ENCODE results near the gene OPTC.

The OPTC gene

GRCh38 chr1:203527013-203527412, 33.1 kb downstream of the OPTC start:
- no peak for TF ChIP-seq CTCF (conservative IDR thresholded peaks at IDR 0.05)
- H3K27ac ChIP-seq: no peak overlapping the region

DNA sequence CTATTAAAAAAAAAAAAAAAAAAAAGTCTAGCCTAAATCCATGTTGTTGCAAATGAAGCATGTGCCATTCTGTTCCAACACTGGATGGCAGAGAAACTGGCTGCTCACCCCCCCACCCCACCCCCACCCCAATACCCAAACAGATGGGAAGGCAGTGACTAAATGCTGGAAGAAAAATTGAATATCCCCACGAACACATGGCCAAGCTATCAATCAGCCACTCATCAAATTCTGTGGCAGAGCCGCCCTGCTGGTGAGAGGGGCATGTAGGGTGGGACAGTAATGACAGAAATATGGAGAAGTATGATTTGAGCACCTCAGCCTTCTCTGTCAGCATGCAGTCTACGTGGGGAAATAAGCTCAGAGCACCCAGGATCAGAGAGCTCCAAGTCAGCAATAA, 34.1 kb downstream of the OPTC start:
- H3K27ac ChIP-seq: no peak overlapping the region

DNA sequence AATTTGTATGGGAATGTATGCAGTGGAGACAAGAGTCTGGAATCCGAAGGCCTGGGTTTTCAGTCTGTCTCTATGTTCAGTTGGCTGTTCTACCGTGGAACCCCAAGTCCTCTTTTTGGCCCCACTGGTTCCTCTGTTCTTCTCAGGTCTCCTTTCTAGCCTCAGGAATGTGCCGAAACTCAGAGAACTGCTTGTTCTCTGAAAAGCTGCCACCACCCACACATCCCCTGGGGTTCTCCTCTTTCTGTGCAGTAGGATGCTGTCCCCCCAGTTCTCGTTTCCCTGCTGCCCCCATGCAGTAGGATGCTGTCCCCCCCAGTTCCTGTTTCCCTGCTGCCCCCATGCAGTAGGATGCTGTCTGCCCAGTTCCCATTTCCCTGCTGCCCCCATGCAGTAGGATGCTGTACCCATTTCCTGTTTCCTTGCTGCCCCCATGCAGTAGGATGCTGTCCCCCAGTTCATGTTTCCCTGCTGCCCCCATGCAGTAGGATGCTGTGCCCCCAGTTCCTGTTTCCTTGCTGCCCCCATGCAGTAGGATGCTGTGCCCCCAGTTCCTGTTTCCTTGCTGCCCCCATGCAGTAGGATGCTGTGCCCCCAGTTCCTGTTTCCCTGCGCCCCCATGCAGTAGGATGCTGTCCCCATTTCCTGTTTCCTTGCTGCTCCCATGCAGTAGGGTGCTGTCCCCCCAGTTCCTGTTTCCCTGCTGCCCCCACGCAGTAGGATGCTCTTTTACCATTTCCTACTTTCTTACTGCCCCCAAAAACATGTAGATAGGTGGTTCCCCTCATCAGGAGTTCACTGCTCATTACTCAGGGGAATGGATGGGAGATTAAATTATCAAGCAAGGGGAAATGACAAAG, 35.3 kb downstream of the OPTC start:
- no peak for TF ChIP-seq CTCF (conservative IDR thresholded peaks at IDR 0.05)
- no peak overlapping the region for H3K27ac ChIP-seq

More for the DNA sequence above, 34.1 kb downstream of the OPTC start:
- TF ChIP-seq CTCF (conservative IDR thresholded peaks at IDR 0.05): no peak

DNA sequence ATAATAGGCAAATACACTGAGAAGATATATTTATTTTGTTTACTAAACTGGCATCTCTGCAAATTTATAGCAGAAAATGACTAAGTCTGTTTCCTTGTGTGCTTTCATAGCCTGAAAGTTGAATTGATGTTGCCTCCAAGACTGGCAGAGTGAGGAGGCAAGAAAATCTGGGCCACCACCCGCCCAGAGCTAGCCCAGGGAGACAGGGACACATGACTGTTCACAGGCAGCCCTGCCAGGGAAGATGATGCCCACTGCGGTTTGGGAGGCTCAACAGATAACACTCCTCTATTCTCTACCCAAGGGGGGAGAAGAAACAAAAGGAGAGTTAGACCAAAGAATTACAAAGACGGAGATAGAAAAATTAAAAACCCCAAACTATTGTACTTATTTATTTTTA, 37.1 kb downstream of the OPTC start:
- H3K27ac ChIP-seq: no peak overlapping the region
- no peak for TF ChIP-seq CTCF (conservative IDR thresholded peaks at IDR 0.05)

- H3K27ac ChIP-seq: no peak overlapping the region
- TF ChIP-seq CTCF (conservative IDR thresholded peaks at IDR 0.05): no peak
Measured at GRCh38 chr1:203534012-203534411, 40.1 kb downstream of the OPTC start.

GRCh38 chr1:203534526-203534925, 40.6 kb downstream of the OPTC start:
- TF ChIP-seq CTCF (conservative IDR thresholded peaks at IDR 0.05): no peak
- no peak overlapping the region for H3K27ac ChIP-seq

GRCh38 chr1:203536575-203536974, 42.6 kb downstream of the OPTC start:
- no peak overlapping the region for H3K27ac ChIP-seq
- TF ChIP-seq CTCF (conservative IDR thresholded peaks at IDR 0.05): no peak
